GM12864 (cell line): ENCODE results near the gene SEMA6B.
A peak's percentile ranks its signal among the peaks of the same experiment; 100 is the strongest.

Experiments used
- DNase-seq: peaks from one replicate; pipeline ENCODE4 v3.0.0-alpha.2; 2011; ENCODE audit warnings: low read depth
- H3K4me3 ChIP-seq: 2 replicates; pipeline ENCODE4 v1.5.1; 2011; ENCODE audit warnings: mild to moderate bottlenecking, low read depth, low read length, control low read depth
- TF ChIP-seq, protein P1 (sequence below): IDR thresholded peaks from 2 replicates; pipeline ENCODE4 v1.5.1; 2011; ENCODE audit warnings: low read depth, mild to moderate bottlenecking, moderate library complexity, low read length, control low read depth, inconsistent platforms; ENCODE audit errors: missing control alignments

SEMA6B gene

DNA sequence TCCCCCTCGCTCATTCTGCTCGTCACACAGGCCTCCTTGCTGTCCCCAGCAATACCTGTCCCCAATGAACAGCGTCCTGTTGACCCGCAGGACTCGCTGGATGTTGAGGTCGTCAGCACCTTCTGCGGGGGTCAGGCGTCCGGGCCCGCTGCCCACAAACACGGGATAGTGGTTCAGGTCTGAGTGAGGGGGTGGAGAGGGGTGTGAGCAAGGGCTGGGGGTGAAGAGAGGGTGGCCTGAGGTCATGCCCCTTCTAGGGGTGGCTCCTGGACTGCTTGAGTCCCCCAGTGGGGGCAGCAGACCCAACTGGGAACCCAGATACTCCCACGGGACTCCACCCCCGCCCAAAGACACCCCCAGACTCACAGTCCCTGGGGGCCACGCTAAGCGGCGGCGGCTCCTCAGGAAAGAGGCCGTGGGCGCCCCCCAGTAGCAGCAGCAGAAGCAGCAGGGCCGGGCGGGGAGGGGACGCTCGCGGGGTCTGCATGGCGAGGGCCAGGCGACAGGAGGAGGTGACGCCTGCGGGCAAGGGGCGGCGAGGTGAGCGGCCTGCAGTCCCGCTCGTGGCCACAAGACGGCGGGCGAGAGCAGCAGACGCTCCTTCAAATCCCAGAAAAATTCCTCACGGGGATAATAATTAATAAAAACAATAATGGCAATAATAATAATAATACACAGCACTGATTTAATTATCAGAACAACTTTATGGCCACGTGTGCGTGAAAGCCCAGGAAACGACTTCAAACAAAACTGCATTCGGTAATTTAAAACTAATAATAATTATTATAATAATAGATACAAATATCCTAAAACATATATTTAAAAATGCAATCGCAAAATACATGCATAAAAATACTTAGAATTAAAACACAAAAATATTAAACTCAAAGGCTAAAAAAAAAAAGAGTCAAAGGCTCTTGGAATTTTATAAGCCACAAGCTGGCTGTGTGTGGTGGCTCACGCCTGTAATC is 1.2 kb downstream of the SEMA6B start:
- TF ChIP-seq, protein P1, sequence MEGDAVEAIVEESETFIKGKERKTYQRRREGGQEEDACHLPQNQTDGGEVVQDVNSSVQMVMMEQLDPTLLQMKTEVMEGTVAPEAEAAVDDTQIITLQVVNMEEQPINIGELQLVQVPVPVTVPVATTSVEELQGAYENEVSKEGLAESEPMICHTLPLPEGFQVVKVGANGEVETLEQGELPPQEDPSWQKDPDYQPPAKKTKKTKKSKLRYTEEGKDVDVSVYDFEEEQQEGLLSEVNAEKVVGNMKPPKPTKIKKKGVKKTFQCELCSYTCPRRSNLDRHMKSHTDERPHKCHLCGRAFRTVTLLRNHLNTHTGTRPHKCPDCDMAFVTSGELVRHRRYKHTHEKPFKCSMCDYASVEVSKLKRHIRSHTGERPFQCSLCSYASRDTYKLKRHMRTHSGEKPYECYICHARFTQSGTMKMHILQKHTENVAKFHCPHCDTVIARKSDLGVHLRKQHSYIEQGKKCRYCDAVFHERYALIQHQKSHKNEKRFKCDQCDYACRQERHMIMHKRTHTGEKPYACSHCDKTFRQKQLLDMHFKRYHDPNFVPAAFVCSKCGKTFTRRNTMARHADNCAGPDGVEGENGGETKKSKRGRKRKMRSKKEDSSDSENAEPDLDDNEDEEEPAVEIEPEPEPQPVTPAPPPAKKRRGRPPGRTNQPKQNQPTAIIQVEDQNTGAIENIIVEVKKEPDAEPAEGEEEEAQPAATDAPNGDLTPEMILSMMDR, result peak; percentile 97
- DNase-seq, result no peak
- H3K4me3 ChIP-seq, result no peak overlapping the region

DNA sequence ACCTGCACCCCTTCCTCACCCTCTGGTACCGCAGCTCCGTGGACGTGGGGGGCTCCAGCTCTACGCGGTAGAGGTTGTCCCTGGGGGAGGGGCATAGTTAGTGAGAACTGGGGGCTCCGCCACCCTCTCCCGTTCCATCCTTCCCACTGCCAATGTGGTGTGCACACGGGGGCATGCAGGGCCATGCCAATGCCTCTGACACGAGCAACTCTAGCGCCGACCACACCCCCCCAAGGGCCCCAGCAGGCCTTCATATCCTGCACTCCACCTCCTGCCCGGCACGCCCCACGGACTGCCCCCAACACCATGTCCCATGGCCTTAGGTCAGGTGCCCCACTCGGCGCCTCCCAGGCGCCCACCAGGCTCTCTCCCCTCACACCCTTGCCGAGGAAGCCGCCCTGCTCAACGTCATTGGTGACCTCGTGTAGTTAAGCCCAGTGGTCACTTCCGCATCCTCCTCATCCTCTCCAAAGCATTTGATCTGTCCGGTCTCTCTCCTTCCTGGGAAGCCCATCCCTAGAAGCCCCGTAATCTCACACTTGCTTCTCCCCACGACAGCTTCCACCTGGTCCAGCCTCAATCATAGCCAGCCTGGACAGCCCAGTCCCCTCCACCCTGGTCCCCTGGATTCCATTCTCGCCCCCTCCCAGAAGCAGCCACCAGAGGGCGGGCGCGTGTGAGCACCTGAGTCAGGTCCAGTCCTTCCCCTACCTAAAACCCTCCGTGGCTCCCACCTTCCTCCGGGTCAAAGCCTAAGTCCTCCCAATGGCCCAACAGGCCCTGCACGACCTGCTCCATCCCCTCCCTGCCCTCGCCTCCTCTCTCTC is 2.1 kb downstream of the SEMA6B start:
- DNase-seq, result no peak
- no peak overlapping the region for H3K4me3 ChIP-seq
- TF ChIP-seq, protein P1, result peak; percentile 52

DNA sequence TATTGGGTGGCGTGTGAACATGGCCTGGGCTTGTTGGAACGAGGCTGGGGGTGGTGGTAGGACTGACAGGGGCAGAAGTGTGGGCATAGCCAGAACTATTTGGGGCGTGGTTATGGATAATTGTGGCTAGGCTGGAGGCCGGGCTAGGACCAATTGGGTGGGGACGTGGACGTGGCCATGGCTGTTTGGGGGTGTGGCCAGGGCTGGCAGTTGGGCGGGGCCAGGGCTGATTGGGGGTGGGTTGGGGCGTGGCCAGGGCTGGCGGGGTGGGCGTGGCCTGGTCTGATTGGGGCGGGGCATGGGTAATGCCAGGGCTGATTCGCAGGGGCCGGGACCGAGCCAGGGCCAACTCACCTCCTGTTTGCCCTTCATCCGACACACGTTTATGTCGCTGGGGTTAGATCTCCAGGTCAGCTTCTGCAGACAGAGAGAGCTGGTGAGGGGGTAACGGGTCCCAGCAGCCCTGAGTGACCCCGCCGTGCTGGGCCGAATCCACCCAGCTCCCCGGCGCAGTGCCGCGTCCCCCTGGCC is 2.8 kb downstream of the SEMA6B start:
- no peak for DNase-seq
- TF ChIP-seq, protein P1, result no peak
- H3K4me3 ChIP-seq, result no peak overlapping the region

DNA sequence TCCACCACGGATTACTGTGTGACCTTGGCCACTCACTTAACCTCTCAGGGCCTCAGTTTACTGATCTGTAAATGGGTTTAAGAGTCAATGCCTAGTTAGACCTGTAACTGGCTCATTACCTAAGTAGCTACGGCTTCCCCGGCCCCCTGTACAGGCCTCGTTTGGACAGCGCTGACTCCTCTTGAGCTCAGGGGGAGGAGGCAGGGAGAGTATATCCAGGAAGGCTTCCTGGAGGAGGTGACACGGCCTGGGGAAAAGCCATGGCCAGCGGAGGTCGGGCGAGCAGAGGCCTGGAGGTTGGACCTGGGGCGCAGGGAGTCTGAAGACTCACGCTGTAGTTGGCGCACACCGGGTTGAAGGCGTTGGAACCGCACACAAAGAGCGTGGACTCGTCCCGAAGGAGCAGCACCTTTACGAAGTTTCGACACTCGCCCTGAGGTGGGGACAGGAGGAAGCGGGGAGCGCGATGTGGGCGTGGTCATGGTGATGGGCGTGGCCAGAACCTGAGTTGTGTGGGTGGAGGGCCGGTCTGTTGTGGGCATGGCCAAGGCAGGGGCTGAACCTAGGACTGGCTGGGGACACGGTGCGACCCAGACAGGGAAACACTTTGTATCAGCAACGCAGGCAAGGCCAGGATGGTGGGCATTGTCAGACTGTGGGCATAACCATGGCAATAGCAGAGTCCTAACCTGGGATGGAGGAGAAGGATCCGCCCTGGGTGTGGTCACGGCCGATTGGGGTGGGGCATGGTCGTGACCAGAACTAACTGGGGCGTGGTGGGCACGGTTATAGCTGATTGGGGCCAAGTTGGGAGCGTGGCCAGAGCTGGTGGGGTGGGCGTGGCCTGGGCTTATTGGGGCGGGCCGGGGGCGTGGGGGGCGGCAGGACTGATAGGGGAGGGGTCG is 3.6 kb downstream of the SEMA6B start:
- no peak overlapping the region for H3K4me3 ChIP-seq
- TF ChIP-seq, protein P1, result no peak
- no peak for DNase-seq

DNA sequence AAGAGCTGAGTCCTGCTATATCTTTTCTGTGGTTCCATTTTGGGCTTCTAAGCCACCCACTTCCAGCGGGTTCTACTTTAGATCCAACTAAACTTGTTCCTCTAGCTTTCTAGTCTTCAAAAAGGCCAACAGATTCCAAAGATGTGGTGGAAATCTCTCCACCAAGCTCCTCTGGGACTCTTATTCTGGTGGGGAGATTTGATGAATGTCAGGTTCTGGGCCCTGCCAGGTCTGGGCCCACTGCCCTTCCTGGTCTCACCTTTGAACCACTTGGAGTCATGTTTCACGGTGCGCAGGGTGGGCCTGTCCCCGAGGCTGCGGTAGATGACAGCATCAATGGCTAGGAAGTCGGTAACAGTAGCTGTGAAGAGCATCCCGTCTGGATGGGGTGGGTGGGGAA is 4.8 kb downstream of the SEMA6B start:
- no peak for DNase-seq
- TF ChIP-seq, protein P1, result no peak
- H3K4me3 ChIP-seq, result no peak overlapping the region

DNA sequence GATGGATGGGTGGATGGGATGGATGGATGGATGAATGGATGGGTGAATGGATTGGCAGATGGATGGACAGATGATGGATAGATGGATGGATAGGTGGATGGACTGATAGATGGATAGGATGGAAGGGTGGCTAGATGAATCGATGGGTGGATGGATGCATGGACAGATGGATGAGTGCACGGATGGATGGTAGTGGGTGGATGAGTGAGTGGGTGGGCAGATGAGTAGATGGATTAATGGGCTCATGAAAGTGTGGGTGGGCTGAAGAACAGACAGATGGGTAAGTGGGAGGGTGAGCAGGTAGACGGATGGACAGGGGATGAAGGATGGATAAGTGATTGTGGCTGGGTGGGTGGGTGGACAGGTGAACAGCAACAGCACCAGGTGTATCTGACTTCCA is 5.7 kb downstream of the SEMA6B start:
- DNase-seq, result no peak
- no peak overlapping the region for H3K4me3 ChIP-seq
- TF ChIP-seq, protein P1, result no peak
